Melanocyte of skin (primary cell): Measurements from ENCODE around the gene KRTAP9-3. TPM values are rescaled to one million over a fixed set of nuclear protein-coding genes. Genes with fewer than 3 reads are reported as not detected.

Source experiments
- small RNA-seq, 2 donors: library from RNA; depleted of rRNA; stranded (forward); fragments of <200 nt; gene quantifications; one replicate each; pipeline ENCODE3, GENCODE V24; 2012
- total RNA-seq, 2 donors: library from RNA; depleted of rRNA; stranded (reverse); fragments of >200 nt; gene quantifications; 2 replicates each; pipeline ENCODE4 v1.2.3, GENCODE V29; 2012

The KRTAP9-3 gene, protein sequence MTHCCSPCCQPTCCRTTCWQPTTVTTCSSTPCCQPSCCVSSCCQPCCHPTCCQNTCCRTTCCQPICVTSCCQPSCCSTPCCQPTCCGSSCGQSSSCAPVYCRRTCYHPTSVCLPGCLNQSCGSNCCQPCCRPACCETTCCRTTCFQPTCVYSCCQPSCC
- total RNA-seq: not detected

DNA sequence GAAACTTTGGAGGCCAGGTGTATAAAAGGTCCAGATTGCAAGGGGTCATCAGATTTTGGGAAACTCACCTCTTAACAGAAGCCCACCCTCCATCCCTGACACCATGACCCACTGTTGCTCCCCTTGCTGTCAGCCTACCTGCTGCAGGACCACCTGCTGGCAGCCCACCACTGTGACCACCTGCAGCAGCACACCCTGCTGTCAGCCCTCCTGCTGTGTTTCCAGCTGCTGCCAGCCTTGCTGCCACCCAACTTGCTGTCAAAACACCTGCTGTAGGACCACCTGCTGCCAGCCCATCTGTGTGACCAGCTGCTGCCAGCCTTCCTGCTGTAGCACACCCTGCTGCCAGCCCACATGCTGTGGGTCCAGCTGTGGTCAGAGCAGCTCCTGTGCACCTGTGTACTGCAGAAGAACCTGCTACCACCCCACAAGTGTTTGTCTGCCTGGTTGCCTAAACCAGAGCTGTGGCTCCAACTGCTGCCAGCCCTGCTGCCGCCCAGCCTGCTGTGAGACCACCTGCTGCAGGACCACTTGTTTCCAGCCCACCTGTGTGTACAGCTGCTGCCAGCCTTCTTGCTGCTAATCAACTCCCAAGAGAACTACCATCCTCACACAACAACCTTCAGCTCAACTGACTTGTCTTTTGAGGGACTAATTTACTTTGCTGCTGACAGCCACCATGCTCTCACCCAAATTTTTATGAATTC, at the start of gene KRTAP9-3:
TSS of gene KRTAP9-3 (plus strand) at position 51 of the 707 bp plus-strand sequence. CDS start at position 104, 53 bp downstream.

DNA sequence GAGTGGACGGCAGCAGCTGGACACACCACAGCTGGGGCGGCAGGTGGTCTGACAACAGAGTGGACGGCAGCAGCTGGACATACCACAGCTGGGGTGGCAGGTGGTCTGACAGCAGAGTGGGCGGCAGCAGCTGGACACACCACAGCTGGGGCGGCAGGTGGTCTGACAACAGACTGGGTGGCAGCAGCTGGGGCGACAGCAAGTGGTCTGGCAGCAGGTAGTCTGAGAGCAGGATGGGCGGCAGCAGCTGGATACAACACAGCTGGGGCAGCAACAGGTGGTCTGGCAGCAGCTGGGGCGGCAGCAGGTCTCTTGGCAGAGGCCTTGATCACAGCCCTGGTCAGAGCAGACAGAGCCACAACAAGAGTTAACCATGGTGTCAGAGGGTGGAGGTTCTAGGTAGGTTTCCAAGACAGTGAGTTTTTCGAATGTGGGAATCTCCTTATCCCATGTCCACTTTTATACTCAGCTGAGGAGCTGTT, 47.7 kb upstream of the KRTAP9-3 start, which contains the start of gene KRTAP4-1:
TSS of gene KRTAP4-1 (minus strand) at position 432 of the 482 bp plus-strand sequence. CDS start at position 375, 57 bp downstream.

DNA sequence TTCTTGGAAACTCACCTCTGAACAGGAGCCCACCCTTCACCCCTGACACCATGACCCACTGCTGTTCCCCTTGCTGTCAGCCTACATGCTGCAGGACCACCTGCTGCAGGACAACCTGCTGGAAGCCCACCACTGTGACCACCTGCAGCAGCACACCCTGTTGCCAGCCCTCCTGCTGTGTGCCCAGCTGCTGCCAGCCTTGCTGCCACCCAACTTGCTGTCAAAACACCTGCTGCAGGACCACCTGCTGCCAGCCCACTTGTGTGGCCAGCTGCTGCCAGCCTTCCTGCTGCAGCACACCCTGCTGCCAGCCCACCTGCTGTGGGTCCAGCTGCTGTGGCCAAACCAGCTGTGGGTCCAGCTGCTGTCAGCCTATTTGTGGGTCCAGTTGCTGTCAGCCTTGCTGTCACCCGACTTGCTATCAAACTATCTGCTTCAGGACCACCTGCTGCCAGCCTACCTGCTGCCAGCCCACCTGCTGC, 42.4 kb upstream of the KRTAP9-3 start, which contains the start of gene KRTAP9-1:
TSS of gene KRTAP9-1 (plus strand) at position 51 of the 482 bp plus-strand sequence. CDS start at position 51, 0 bp downstream.

DNA sequence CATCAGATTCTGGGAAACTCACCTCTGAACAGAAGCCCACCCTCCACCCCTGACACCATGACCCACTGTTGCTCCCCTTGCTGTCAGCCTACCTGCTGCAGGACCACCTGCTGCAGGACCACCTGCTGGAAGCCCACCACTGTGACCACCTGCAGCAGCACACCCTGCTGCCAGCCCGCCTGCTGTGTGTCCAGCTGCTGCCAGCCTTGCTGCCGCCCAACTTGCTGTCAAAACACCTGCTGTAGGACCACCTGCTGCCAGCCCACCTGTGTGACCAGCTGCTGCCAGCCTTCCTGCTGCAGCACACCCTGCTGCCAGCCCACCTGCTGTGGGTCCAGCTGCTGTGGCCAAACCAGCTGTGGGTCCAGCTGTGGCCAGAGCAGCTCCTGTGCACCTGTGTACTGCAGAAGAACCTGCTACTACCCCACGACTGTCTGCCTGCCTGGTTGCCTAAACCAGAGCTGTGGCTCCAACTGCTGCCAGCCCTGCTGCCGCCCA, 5.6 kb upstream of the KRTAP9-3 start, which contains the start of gene KRTAP9-2:
TSS of gene KRTAP9-2 (plus strand) at position 51 of the 498 bp plus-strand sequence. CDS start at position 58, 7 bp downstream.

DNA sequence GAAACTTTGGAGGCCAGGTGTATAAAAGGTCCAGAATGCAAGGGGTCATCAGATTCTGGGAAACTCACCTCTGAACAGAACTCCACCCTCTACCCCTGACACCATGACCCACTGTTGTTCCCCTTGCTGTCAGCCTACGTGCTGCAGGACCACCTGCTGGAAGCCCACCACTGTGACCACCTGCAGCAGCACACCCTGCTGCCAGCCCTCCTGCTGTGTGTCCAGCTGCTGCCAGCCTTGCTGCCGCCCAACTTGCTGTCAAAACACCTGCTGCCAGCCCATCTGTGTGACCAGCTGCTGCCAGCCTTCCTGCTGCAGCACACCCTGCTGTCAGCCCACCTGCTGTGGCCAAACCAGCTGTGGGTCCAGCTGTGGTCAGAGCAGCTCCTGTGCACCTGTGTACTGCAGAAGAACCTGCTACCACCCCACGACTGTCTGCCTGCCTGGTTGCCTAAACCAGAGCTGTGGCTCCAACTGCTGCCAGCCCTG, 5.7 kb downstream of the KRTAP9-3 start, which contains the start of gene KRTAP9-8:
TSS of gene KRTAP9-8 (plus strand) at position 51 of the 489 bp plus-strand sequence. CDS start at position 104, 53 bp downstream.

DNA sequence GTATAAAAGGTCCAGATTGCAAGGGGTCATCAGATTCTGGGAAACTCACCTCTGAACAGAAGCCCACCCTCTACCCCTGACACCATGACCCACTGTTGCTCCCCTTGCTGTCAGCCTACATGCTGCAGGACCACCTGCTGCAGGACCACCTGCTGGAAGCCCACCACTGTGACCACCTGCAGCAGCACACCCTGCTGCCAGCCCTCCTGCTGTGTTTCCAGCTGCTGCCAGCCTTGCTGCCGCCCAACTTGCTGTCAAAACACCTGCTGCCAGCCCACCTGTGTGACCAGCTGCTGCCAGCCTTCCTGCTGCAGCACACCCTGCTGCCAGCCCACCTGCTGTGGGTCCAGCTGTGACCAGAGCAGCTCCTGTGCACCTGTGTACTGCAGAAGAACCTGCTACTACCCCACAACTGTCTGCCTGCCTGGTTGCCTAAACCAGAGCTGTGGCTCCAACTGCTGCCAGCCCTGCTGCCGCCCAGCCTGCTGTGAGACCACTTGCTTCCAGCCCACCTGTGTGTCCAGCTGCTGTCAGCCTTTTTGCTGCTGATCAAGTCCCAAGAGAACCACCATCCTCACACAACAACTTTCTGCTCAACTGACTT, 17.5 kb downstream of the KRTAP9-3 start, which contains the start of gene KRTAP9-4:
TSS of gene KRTAP9-4 (plus strand) at position 51 of the 604 bp plus-strand sequence. CDS start at position 85, 34 bp downstream.

DNA sequence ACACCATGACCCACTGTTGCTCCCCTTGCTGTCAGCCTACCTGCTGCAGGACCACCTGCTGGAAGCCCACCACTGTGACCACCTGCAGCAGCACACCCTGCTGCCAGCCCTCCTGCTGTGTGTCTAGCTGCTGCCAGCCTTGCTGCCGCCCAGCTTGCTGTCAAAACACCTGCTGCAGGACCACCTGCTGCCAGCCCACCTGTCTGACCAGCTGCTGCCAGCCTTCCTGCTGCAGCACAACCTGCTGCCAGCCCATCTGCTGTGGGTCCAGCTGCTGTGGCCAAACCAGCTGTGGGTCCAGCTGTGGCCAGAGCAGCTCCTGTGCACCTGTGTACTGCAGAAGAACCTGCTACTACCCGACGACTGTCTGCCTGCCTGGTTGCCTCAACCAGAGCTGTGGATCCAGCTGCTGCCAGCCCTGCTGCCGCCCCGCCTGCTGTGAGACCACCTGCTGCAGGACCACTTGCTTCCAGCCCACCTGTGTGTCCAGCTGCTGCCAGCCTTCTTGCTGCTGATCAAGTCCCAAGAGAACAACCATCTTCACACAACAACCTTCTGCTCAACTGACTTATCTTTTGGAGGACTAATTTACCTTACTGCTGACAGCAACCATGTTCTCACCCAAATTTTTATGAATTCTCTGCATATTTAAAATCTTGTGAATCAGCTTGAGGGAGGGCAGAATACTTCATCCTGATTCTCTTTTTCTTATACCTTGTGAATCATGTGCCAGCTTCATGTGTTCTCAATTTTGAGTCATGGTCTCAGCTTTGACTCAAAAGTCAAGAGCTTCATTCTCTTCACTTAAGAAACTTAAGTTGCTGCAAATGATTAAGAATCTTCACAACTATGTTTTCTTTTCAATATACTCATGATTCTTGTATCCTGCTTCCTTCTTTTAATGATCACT, 23.4 kb downstream of the KRTAP9-3 start, which contains the start of gene KRTAP9-9:
TSS of gene KRTAP9-9 (plus strand) at position 4 of the 910 bp plus-strand sequence.

DNA sequence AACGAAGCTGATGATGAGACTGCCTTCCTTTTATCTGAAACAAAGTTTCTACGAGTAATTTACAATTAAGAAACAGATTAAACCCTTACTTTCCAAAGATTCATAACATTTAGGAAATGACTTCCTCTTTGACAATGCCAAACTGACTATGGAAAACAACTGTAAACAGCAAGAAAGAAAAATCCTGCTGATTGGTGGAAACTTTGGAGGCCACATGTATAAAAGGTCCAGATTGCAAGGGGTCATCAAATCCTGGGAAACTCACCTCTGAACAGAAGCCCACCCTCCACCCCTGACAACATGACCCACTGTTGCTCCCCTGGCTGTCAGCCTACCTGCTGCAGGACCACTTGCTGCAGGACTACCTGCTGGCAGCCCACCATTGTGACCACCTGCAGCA, 32.8 kb downstream of the KRTAP9-3 start, which contains the start of gene KRTAP9-6:
TSS of gene KRTAP9-6 (plus strand) at position 301 of the 400 bp plus-strand sequence. CDS start at position 301, 0 bp downstream.

DNA sequence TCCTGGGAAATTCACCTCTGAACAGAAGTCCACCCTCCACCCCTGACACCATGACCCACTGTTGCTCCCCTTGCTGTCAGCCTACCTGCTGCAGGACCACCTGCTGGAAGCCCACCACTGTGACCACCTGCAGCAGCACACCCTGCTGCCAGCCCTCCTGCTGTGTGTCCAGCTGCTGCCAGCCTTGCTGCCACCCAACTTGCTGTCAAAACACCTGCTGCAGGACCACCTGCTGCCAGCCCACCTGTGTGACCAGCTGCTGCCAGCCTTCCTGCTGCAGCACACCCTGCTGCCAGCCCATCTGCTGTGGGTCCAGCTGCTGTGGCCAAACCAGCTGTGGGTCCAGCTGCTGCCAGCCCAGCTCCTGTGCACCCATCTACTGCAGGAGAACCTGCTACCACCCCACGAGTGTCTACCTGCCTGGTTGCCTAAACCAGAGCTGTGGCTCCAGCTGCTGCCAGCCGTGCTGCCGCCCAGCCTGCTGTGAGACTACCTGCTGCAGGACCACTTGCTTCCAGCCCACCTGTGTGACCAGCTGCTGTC, 43.5 kb downstream of the KRTAP9-3 start, which contains the start of gene KRTAP9-7:
TSS of gene KRTAP9-7 (plus strand) at position 51 of the 543 bp plus-strand sequence. CDS start at position 51, 0 bp downstream.

Small RNA genes within 50 kb of the gene (small RNA-seq; reads per million reads assigned to genes)
- 0 reads per million in 2 donors for gene KRTAP4-17P
- 0 reads per million in 2 donors for gene KRTAP9-10P

Other genes starting within 250 kb of the KRTAP9-3 start
- not detected for gene KRT40, start 248.1 kb upstream of the KRTAP9-3 start, total RNA-seq
- not detected for gene KRTAP3-3, start 238.3 kb upstream of the KRTAP9-3 start, total RNA-seq
- not detected for gene KRTAP3-2, start 232.5 kb upstream of the KRTAP9-3 start, total RNA-seq
- gene KRTAP3-1, start 223.3 kb upstream of the KRTAP9-3 start, total RNA-seq: not detected
- gene KRTAP1-5, start 205.2 kb upstream of the KRTAP9-3 start, total RNA-seq: not detected
- not detected for gene KRTAP1-4, start 202.3 kb upstream of the KRTAP9-3 start, total RNA-seq
- gene KRTAP1-3, start 197.6 kb upstream of the KRTAP9-3 start, total RNA-seq: not detected
- gene KRTAP1-1, start 191.0 kb upstream of the KRTAP9-3 start, total RNA-seq: not detected
- gene KRTAP2-1, start 185.1 kb upstream of the KRTAP9-3 start, total RNA-seq: not detected
- not detected for gene KRTAP2-2, start 177.2 kb upstream of the KRTAP9-3 start, total RNA-seq
- gene KRTAP2-3, start 172.3 kb upstream of the KRTAP9-3 start, total RNA-seq: not detected
- not detected for gene KRTAP2-4, start 166.6 kb upstream of the KRTAP9-3 start, total RNA-seq
- not detected for gene KRTAP4-7, start 148.3 kb upstream of the KRTAP9-3 start, total RNA-seq
- gene KRTAP4-8, start 134.3 kb upstream of the KRTAP9-3 start, total RNA-seq: not detected
- not detected for gene KRTAP4-16, start 130.2 kb upstream of the KRTAP9-3 start, total RNA-seq
- not detected for gene KRTAP4-9, start 127.1 kb upstream of the KRTAP9-3 start, total RNA-seq
- gene KRTAP4-11, start 114.1 kb upstream of the KRTAP9-3 start, total RNA-seq: not detected
- gene KRTAP4-12, start 108.3 kb upstream of the KRTAP9-3 start, total RNA-seq: not detected
- not detected for gene KRTAP4-6, start 91.9 kb upstream of the KRTAP9-3 start, total RNA-seq
- not detected for gene KRTAP4-5, start 82.6 kb upstream of the KRTAP9-3 start, total RNA-seq
- not detected for gene KRTAP4-4, start 71.7 kb upstream of the KRTAP9-3 start, total RNA-seq
- gene KRTAP4-3, start 64.2 kb upstream of the KRTAP9-3 start, total RNA-seq: not detected
- not detected for gene KRTAP4-2, start 54.2 kb upstream of the KRTAP9-3 start, total RNA-seq
- gene KRTAP4-1, start 47.5 kb upstream of the KRTAP9-3 start, total RNA-seq: not detected
- not detected for gene KRTAP9-1, start 42.6 kb upstream of the KRTAP9-3 start, total RNA-seq
- not detected for gene KRTAP9-2, start 5.8 kb upstream of the KRTAP9-3 start, total RNA-seq
- gene KRTAP9-8, start 5.5 kb downstream of the KRTAP9-3 start, total RNA-seq: not detected
- gene KRTAP9-4, start 17.2 kb downstream of the KRTAP9-3 start, total RNA-seq: not detected
- gene KRTAP9-9, start 22.9 kb downstream of the KRTAP9-3 start, total RNA-seq: not detected
- gene KRTAP9-6, start 32.9 kb downstream of the KRTAP9-3 start, total RNA-seq: not detected
- gene KRTAP9-7, start 43.2 kb downstream of the KRTAP9-3 start, total RNA-seq: not detected
- gene KRTAP29-1, start 70.4 kb downstream of the KRTAP9-3 start, total RNA-seq: not detected
- not detected for gene KRTAP16-1, start 76.9 kb downstream of the KRTAP9-3 start, total RNA-seq
- not detected for gene KRTAP17-1, start 83.3 kb downstream of the KRTAP9-3 start, total RNA-seq
- not detected for gene KRT33A, start 118.4 kb downstream of the KRTAP9-3 start, total RNA-seq
- gene KRT33B, start 137.4 kb downstream of the KRTAP9-3 start, total RNA-seq: not detected
- not detected for gene KRT34, start 149.9 kb downstream of the KRTAP9-3 start, total RNA-seq
- gene KRT31, start 165.2 kb downstream of the KRTAP9-3 start, total RNA-seq: not detected
- gene KRT37, start 192.1 kb downstream of the KRTAP9-3 start, total RNA-seq: not detected
- not detected for gene KRT38, start 208.5 kb downstream of the KRTAP9-3 start, total RNA-seq
- not detected for gene KRT32, start 234.9 kb downstream of the KRTAP9-3 start, total RNA-seq
- gene KRT35, start 248.7 kb downstream of the KRTAP9-3 start, total RNA-seq: not detected